ENCODE measurements around the gene YWHAE.

DNA sequence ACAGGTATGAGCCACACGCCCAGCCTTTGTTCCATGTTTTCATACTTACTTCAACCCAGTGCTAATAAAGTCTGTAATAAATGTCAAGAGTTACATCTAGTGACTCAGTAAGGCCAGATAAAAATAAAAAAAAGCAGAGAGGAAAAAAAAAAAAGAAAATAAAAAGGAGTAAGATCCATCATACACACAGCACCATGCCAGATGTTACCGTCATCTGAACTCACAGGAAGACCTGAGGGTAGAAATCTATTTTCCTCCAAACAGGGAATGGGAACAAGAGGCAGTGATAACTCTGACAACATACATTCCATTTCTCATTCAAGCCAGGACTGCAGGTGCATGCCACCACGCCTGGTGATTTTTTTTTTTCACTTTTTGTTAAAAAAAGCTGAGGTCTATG is 35.3 kb upstream of the YWHAE start:
- TF ChIP-seq CTCF (IDR thresholded peaks at IDR 0.05; ENCODE audit: insufficient read depth, low read length, poor library complexity, severe bottlenecking) (no peak), EZH2phosphoT487 (conservative IDR thresholded peaks at IDR 0.05; ENCODE audit: low read length) (no peak)
